Measurements from ENCODE around the gene TTLL1. TPM values are rescaled to one million over a fixed set of nuclear protein-coding genes. Genes with fewer than 3 reads are reported as not detected.

The TTLL1 gene
- total and polyA plus RNA-seq, 2 donors (not counting 3 experiments of a cell fraction or from before 2014, with no cell fraction given) = 9.0 to 17.0 TPM

DNA sequence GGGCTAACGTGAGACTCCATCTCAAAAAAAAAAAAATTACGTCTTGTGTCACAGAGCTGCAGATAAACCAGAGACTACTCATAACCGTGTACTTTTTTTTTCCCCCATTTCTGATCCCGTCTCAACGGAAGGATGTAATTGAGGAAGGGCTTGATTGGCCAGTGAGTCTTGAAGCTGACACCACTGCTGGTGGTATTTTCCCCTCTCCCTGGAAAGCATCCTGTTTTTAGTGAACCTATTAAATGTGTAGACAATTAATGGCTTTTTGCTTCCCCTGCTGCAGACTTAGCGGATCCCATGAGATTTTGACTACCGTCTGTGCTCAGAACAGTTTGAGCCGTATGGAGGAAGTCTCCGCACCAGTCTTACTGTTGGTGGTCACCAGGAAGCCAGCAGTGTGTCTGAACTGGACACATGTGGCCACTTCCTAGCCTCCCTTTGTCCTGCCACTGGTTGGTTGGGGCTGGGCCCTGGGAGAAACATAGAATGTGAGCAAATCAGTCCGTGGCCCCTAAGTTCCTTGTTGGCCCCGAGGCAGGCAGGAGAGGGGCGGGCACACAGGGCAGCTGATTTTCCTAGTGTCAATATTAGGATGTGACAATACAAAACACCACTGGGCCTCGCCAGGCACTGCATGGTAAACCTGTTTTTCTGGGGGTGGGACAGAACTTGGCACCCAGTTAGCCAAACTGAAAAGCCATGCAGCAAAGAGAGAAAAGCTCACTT, 24.5 kb upstream of the TTLL1 start:
- intact Hi-C loops (cut with micrococcal nuclease) = no loop called here

More for the DNA sequence above, 24.5 kb upstream of the TTLL1 start:
- TF ChIP-seq, protein P1, sequence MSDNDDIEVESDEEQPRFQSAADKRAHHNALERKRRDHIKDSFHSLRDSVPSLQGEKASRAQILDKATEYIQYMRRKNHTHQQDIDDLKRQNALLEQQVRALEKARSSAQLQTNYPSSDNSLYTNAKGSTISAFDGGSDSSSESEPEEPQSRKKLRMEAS (IDR thresholded peaks at IDR 0.05; ENCODE audit: insufficient read depth, insufficient read length) = no peak
- TF ChIP-seq MYC (IDR thresholded peaks at IDR 0.05; ENCODE audit: low read depth, low read length) = no peak
- no peak for TF ChIP-seq POLR2AphosphoS5 (IDR thresholded peaks at IDR 0.05; ENCODE audit: insufficient read depth, low read depth, low read length)
- TF ChIP-seq EZH2 (IDR thresholded peaks at IDR 0.05; ENCODE audit: borderline replicate concordance, low read depth, low read length, severe bottlenecking) = no peak
- TF ChIP-seq CTCF (IDR thresholded peaks at IDR 0.05; ENCODE audit: extremely low read depth in 1 of 2, insufficient read depth in 1 of 2, low read depth in 1 of 2, low read length in 2 of 2) = no peak
- TF ChIP-seq POLR2A (IDR thresholded peaks at IDR 0.05; ENCODE audit: low read depth, low read length) = no peak
- TF ChIP-seq GATA2 (IDR thresholded peaks at IDR 0.05; ENCODE audit: insufficient read depth, insufficient read length, low read depth, low read length) = no peak
- TF ChIP-seq JUN (IDR thresholded peaks at IDR 0.05; ENCODE audit: borderline replicate concordance, insufficient read depth, insufficient read length, low read depth) = no peak
- no peak for TF ChIP-seq FOS (IDR thresholded peaks at IDR 0.05; ENCODE audit: borderline replicate concordance, insufficient read depth, low read length)
- FAIRE-seq (no peak), DNase-seq (ENCODE audit: low read depth, low spot score) (no peak)
- Histone ChIP-seq H3K4me2 (ENCODE audit: insufficient read depth, low read length) (no peak overlapping the region), H3K27ac (ENCODE audit: insufficient read depth, low read depth, low read length) (no peak overlapping the region), H3K9me1 (replicated peaks; ENCODE audit: control insufficient read depth, extremely low read depth, insufficient read depth, low read length) (no peaks in the 10 kb centered on the region), H2AFZ (ENCODE audit: low read depth, low read length) (no peak overlapping the region), H3K9me3 (replicated peaks; ENCODE audit: control insufficient read depth, insufficient read depth, low read length) (no peaks in the 10 kb centered on the region), H3K4me1 (ENCODE audit: control insufficient read depth, extremely low read depth, insufficient read depth, low read length) (no peaks in the 10 kb centered on the region), H3K36me3 (ENCODE audit: control insufficient read depth in 2 of 2, extremely low read depth in 1 of 2, insufficient read depth in 2 of 2, low read length in 2 of 2) (no peaks in the 10 kb centered on the region), H3K9ac (replicated peaks; ENCODE audit: extremely low read depth, insufficient read depth, low read length) (no peak overlapping the region), H3K79me2 (ENCODE audit: control insufficient read depth, insufficient read depth, low read length) (no peaks in the 10 kb centered on the region), H3K27me3 (ENCODE audit: control insufficient read depth in 2 of 2, insufficient read depth in 2 of 2, low read length in 2 of 2) (peaks cover 16 to 26% of the 10 kb centered on the region in 2 experiments), H4K20me1 (replicated peaks; ENCODE audit: control insufficient read depth, extremely low read depth, insufficient read depth, low read length) (no peaks in the 10 kb centered on the region), H3K4me3 (replicated peaks in 1 of 3; ENCODE audit: insufficient read depth in 1 of 3, low read depth in 1 of 3, low read length in 3 of 3) (no peak overlapping the region)
- BruUV-seq (replicated peaks) = no TSS peak
- ChIA-PET CTCF (no interaction called here), POLR2A (no interaction called here)
- dilution Hi-C loops (cut with MboI; ENCODE audit: extremely low pct_ligation_motif_present, low sequenced_read_pairs) = no loop called here
